Naive thymus-derived CD4-positive, alpha-beta T cell (primary cell): Measurements from ENCODE around the gene RUNDC3A. TPM values are rescaled to one million over a fixed set of nuclear protein-coding genes. Genes with fewer than 3 reads are reported as not detected.

Source experiments
- ATAC-seq: fragments of 150-1000 bp; cut with Tn5 transposase; 2 replicates; pipeline ENCODE4 v1.10.0; 2021; ENCODE audit warnings: mild to moderate bottlenecking, moderate library complexity
- CTCF ChIA-PET: fragments of 350-600 bp; sonication (Branson Sonifier 250); formaldehyde crosslinking; loops from one replicate; lab custom pipeline; 2021; ENCODE audit warnings: antibody characterized with exemption; lab: Charles Lee
- POLR2A ChIA-PET: fragments of 350-600 bp; sonication (Branson Sonifier 250); formaldehyde crosslinking; loops from one replicate; lab custom pipeline; 2021; ENCODE audit warnings: antibody characterized with exemption, inconsistent platforms; lab: Charles Lee
- DNase-seq, 9 donors: peaks; one replicate each; pipeline versions ENCODE4 v3.0.0 to v3.0.0-alpha.2; 2020 to 2022; ENCODE audit warnings: mixed read lengths in 1 of 9
- H3K27ac ChIP-seq: one replicate; pipeline ENCODE4 v1.7.0; 2013; ENCODE audit warnings: mild to moderate bottlenecking, low read depth, low read length, moderate library complexity
- H3K27me3 ChIP-seq, 2 donors: one replicate each; pipeline ENCODE4 v1.7.0; 2013; ENCODE audit warnings: low read length in 2 of 2, mild to moderate bottlenecking in 2 of 2, moderate library complexity in 2 of 2; ENCODE audit not compliant: control insufficient read depth in 2 of 2, insufficient read depth in 2 of 2
- H3K36me3 ChIP-seq, 3 experiments: 1 replicate in 2 of 3; 2 replicates in 1 of 3; pipeline ENCODE4 v1.7.0; 2013; ENCODE audit warnings: low read length in 3 of 3, mild to moderate bottlenecking in 3 of 3, moderate library complexity in 1 of 3; ENCODE audit not compliant: insufficient read depth in 3 of 3, control insufficient read depth in 2 of 3
- H3K4me1 ChIP-seq, 2 donors: one replicate each; pipeline ENCODE4 v1.7.0; 2013; ENCODE audit warnings: low read length in 2 of 2, mild to moderate bottlenecking in 2 of 2, moderate library complexity in 1 of 2; ENCODE audit not compliant: control insufficient read depth in 2 of 2, insufficient read depth in 2 of 2
- H3K4me3 ChIP-seq: 2 replicates; pipeline ENCODE4 v1.7.0; 2013; ENCODE audit warnings: mild to moderate bottlenecking, low read length
- H3K9me3 ChIP-seq, 3 experiments: 1 replicate in 2 of 3; 2 replicates in 1 of 3; pipeline ENCODE4 v1.7.0; 2013; ENCODE audit warnings: low read length in 3 of 3; ENCODE audit not compliant: control insufficient read depth in 2 of 3
- H3K27ac Mint-ChIP-seq, 9 donors: one replicate each; pipeline ENCODE4 v1.8.0; 2020 to 2022; ENCODE audit warnings: mixed read lengths in 9 of 9, mild to moderate bottlenecking in 8 of 9, moderate library complexity in 5 of 9, inconsistent platforms in 2 of 9
- H3K27me3 Mint-ChIP-seq, 5 donors: one replicate each; pipeline ENCODE4 v1.8.0; 2021 to 2022; ENCODE audit warnings: mixed read lengths in 5 of 5, mild to moderate bottlenecking in 1 of 5
- H3K36me3 Mint-ChIP-seq, 5 donors: one replicate each; pipeline ENCODE4 v1.8.0; 2020 to 2022; ENCODE audit warnings: mixed read lengths in 5 of 5, mild to moderate bottlenecking in 3 of 5, inconsistent platforms in 1 of 5
- H3K4me1 Mint-ChIP-seq, 7 donors: one replicate each; pipeline ENCODE4 v1.8.0; 2020 to 2022; ENCODE audit warnings: mixed read lengths in 7 of 7, mild to moderate bottlenecking in 3 of 7, inconsistent platforms in 1 of 7
- H3K4me3 Mint-ChIP-seq, 10 donors: one replicate each; pipeline ENCODE4 v1.8.0; 2020 to 2022; ENCODE audit warnings: mild to moderate bottlenecking in 10 of 10, mixed read lengths in 10 of 10, moderate library complexity in 6 of 10, inconsistent platforms in 2 of 10
- H3K9me3 Mint-ChIP-seq, 11 donors: one replicate each; pipeline ENCODE4 v1.8.0; 2020 to 2022; ENCODE audit warnings: mixed read lengths in 11 of 11, mild to moderate bottlenecking in 4 of 11, inconsistent platforms in 1 of 11, moderate library complexity in 1 of 11
- intact Hi-C, 2 donors: fragments of 100-400 bp; cut with micrococcal nuclease; formaldehyde crosslinking; loops; one replicate each; pipeline ENCODE4 v1.15.1; 2023
- polyA plus RNA-seq, 2 donors: library from polyadenylated mRNA; unstranded; fragments of 300-500 nt; fragmentation: Illumina TruSeq; gene quantifications; one replicate each; pipeline ENCODE4 v1.2.3, GENCODE V29; 2021
- total RNA-seq, 6 experiments: library from RNA in 5 of 6; stranded (reverse) in 5 of 6; gene quantifications; 1 replicate in 5 of 6; 2 replicates in 1 of 6; pipeline ENCODE4 v1.2.3 and lab custom pipeline; 2021 to 2026

Gene RUNDC3A
- total and polyA plus RNA-seq, 7 experiments from 2014 or later, result 0.08 to 0.22 TPM; not detected in 5

DNA sequence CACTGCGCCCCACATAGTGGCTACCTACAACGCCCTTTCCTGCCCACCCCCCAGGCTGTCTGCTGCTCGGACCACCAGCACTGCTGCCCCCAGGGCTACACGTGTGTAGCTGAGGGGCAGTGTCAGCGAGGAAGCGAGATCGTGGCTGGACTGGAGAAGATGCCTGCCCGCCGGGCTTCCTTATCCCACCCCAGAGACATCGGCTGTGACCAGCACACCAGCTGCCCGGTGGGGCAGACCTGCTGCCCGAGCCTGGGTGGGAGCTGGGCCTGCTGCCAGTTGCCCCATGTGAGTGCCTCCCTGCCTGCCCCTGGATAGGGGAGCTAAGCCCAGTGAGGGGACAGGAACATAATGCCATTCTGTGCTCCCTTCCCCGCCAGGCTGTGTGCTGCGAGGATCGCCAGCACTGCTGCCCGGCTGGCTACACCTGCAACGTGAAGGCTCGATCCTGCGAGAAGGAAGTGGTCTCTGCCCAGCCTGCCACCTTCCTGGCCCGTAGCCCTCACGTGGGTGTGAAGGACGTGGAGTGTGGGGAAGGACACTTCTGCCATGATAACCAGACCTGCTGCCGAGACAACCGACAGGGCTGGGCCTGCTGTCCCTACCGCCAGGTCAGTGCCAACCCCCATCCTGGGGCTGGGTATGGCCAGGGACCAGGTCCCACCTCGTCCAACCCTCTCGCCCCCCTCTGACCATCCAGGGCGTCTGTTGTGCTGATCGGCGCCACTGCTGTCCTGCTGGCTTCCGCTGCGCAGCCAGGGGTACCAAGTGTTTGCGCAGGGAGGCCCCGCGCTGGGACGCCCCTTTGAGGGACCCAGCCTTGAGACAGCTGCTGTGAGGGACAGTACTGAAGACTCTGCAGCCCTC, 43.8 kb downstream of the RUNDC3A start:
- Histone ChIP-seq H3K4me1 (no peaks in the 10 kb centered on the region), H3K36me3 (peaks cover 0 to 13% (median 0%) of the 10 kb centered on the region in 3 experiments), H3K27ac (no peak overlapping the region), H3K4me3 (no peak overlapping the region), H3K27me3 (no peaks in the 10 kb centered on the region), H3K9me3 (no peaks in the 10 kb centered on the region)
- no peaks in the 10 kb centered on the region for H3K9me3 Mint-ChIP-seq
- ATAC-seq (no peak), DNase-seq (no peak)
- H3K27ac Mint-ChIP-seq, result peak overlapping the region in 1 of 9 donors; percentile 28
- ChIA-PET POLR2A (interaction anchor here (1.6 to 1.7 kb wide), 2 partner anchors 11 to 136 kb away, joined by 3 to 5 read pairs; partner anchors contain the start of gene FAM171A2), CTCF (interaction anchor here (0.6 to 1.7 kb wide), 3 partner anchors 11 to 21 kb away, joined by 3 to 4 read pairs (median 3); partner anchors contain the start of gene FAM171A2)
- H3K27me3 Mint-ChIP-seq, result peaks cover 0 to 10% (median 0%) of the 10 kb centered on the region in 5 donors
- peaks cover 0 to 11% (median 4%) of the 10 kb centered on the region in 7 donors for H3K4me1 Mint-ChIP-seq
- intact Hi-C loops, result no loop called here
- H3K36me3 Mint-ChIP-seq, result peaks cover 0 to 4% (median 0%) of the 10 kb centered on the region in 5 donors
- H3K4me3 Mint-ChIP-seq, result peak overlapping the region in 6 of 10 donors; percentile 51 to 82 (median 68)

GRCh38 chr17:44352828-44353671, 44.6 kb downstream of the RUNDC3A start:
- intact Hi-C loops, result no loop called here
- ChIA-PET POLR2A (interaction anchor here (1.6 to 1.8 kb wide), 3 partner anchors 7 to 11 kb away, joined by 3 to 7 read pairs (median 7); partner anchors contain the start of genes FAM171A2 and GRN), CTCF (interaction anchor here (0.6 to 1.7 kb wide), 5 partner anchors 10 to 409 kb away, joined by 3 to 8 read pairs (median 4); partner anchors contain the start of gene FAM171A2)
- peaks cover 0 to 11% (median 4%) of the 10 kb centered on the region in 7 donors for H3K4me1 Mint-ChIP-seq
- no peaks in the 10 kb centered on the region for H3K4me1 ChIP-seq
- H3K36me3 Mint-ChIP-seq, result peaks cover 0 to 4% (median 0%) of the 10 kb centered on the region in 5 donors
- H3K4me3 ChIP-seq, result no peak overlapping the region
- DNase-seq (no peak), ATAC-seq (no peak)
- H3K27ac ChIP-seq, result no peak overlapping the region
- peak overlapping the region in 4 of 9 donors; percentile 7 to 43 (median 32) for H3K27ac Mint-ChIP-seq
- peaks cover 0 to 10% (median 0%) of the 10 kb centered on the region in 5 donors for H3K27me3 Mint-ChIP-seq
- H3K27me3 ChIP-seq, result no peaks in the 10 kb centered on the region
- peaks cover 0 to 13% (median 0%) of the 10 kb centered on the region in 3 experiments for H3K36me3 ChIP-seq
- peak overlapping the region; percentile 26 to 82 (median 64) for H3K4me3 Mint-ChIP-seq
- H3K9me3 Mint-ChIP-seq, result no peaks in the 10 kb centered on the region
- no peaks in the 10 kb centered on the region for H3K9me3 ChIP-seq

GRCh38 chr17:44353672-44354331, 45.4 kb downstream of the RUNDC3A start:
- no peaks in the 10 kb centered on the region for H3K4me1 ChIP-seq
- no peak overlapping the region for H3K4me3 ChIP-seq
- POLR2A ChIA-PET, result interaction anchor here (1.3 to 1.8 kb wide), 4 partner anchors 8 to 137 kb away, joined by 3 to 7 read pairs (median 6); partner anchors contain the start of genes FAM171A2 and GRN

DNA sequence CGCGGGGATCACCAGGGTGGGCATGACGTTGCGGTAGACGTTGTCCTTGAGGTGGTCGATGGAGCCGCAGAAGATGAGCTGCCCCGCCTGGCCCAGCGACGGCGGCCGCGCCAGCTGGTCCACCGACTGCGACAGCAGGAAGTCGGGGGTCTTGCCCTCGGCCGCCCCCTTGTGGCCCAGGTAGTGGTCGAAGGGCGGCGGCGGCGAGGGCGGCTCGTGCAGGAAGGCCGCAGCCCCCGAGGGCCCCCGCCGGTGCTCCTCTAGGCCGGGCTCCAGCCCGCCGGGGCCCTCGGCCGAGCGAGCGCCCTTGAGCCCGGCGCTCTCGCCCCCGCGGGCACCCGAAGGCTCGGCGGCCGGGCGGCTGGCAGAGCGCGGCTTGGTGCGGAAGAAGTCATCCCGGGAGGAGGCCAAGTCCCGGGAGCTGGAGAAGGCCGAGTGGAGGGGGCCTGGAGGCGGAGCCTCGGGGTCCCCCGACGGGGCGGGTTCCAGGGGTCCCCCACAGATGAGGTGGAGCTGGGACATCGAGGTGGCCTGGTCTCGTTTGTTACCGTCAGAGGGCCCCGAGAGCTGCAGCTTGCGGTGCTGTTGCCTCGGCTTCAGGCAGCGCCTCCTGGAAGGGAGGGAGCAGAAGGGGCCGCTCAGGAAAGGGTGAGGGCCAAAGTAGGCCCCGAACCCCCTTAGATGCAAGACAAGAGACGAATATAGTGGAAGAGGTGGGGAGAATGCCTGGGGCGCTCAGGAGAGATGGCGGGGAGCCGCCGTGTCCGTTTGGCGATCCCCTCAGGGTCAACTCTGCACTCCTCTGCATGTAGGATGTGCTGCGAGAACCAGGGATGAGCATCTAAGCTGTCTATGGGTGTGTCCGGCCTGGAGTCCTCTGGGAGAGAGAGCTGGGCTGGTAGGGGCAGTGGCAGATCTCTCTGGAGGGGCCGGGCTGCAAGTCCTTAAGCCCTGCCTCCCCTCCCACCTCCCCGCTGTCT, 46.5 kb downstream of the RUNDC3A start:
- H3K4me3 ChIP-seq, result no peak overlapping the region
- H3K27ac Mint-ChIP-seq, result peak overlapping the region in 1 of 9 donors; percentile 34
- intact Hi-C loops, result loop anchor here in 1 of 2 donors (1.0 to 2.0 kb wide), 2 partner anchors 8 to 46 kb away; partner anchors contain the start of genes FAM171A2 and RUNDC3A
- peak overlapping the region; percentile 27 to 80 (median 66) for H3K4me3 Mint-ChIP-seq
- ChIA-PET POLR2A (interaction anchor here (1.3 to 1.8 kb wide), 3 partner anchors 9 to 138 kb away, joined by 4 to 7 read pairs (median 7); partner anchors contain the start of gene GRN), CTCF (interaction anchor here (0.7 to 1.3 kb wide), 4 partner anchors 8 to 153 kb away, joined by 3 to 4 read pairs (median 4); partner anchors contain the start of gene FAM171A2)
- no peaks in the 10 kb centered on the region for H3K27me3 ChIP-seq
- peaks cover 0 to 13% (median 0%) of the 10 kb centered on the region in 3 experiments for H3K36me3 ChIP-seq
- H3K4me1 Mint-ChIP-seq, result peaks cover 5 to 12% (median 9%) of the 10 kb centered on the region in 7 donors
- H3K27ac ChIP-seq, result no peak overlapping the region
- ATAC-seq (peak; percentile 54), DNase-seq (peak in 7 of 9 donors; percentile 39 to 62 (median 50))
- H3K9me3 Mint-ChIP-seq, result no peaks in the 10 kb centered on the region
- H3K4me1 ChIP-seq, result no peaks in the 10 kb centered on the region
- H3K27me3 Mint-ChIP-seq, result peaks cover 0 to 13% (median 0%) of the 10 kb centered on the region in 5 donors
- no peaks in the 10 kb centered on the region for H3K9me3 ChIP-seq
- peaks cover 0 to 4% (median 0%) of the 10 kb centered on the region in 5 donors for H3K36me3 Mint-ChIP-seq

More at GRCh38 chr17:44353672-44354331, 45.4 kb downstream of the RUNDC3A start:
- Histone ChIP-seq H3K27me3 (no peaks in the 10 kb centered on the region), H3K27ac (no peak overlapping the region), H3K9me3 (no peaks in the 10 kb centered on the region), H3K36me3 (peaks cover 0 to 13% (median 0%) of the 10 kb centered on the region in 3 experiments)
- intact Hi-C loops, result loop anchor here in 1 of 2 donors (1.0 to 2.0 kb wide), 2 partner anchors 9 to 45 kb away; partner anchors contain the start of genes FAM171A2 and RUNDC3A
- Mint-ChIP-seq H3K9me3 (no peaks in the 10 kb centered on the region), H3K27ac (no peak overlapping the region), H3K27me3 (peaks cover 0 to 11% (median 0%) of the 10 kb centered on the region in 5 donors), H3K4me1 (peaks cover 2 to 6% (median 5%) of the 10 kb centered on the region in 7 donors), H3K4me3 (peak overlapping the region in 9 of 10 donors; percentile 38 to 79 (median 64)), H3K36me3 (peaks cover 0 to 4% (median 0%) of the 10 kb centered on the region in 5 donors)
- peak; percentile 44 for ATAC-seq
- CTCF ChIA-PET, result interaction anchor here (0.6 to 1.7 kb wide), 8 partner anchors 9 to 410 kb away, joined by 3 to 8 read pairs (median 4); partner anchors contain the start of gene FAM171A2
- DNase-seq, result peak in 4 of 9 donors; percentile 25 to 42 (median 30)
